HG02763 (cell line): ENCODE measurements around the gene REV1.
"Not testable (repeated sequence)": the region's sequence is repeated elsewhere in the genome, so short reads cannot be mapped to it uniquely, and the experiment has no call there.

Experiments
- ATAC-seq: cut with Tn5 transposase; IDR thresholded peaks from one replicate; pipeline ENCODE4 v1.9.1; 2021; ENCODE audit warnings: mild to moderate bottlenecking, moderate library complexity; ENCODE audit not compliant: unreplicated experiment

The REV1 gene

GRCh38 chr2:99489761-99490622 is at the start of gene REV1:
TSS of gene REV1 (minus strand) at chr2:99490017. CDS start at chr2:99464975, 25,042 bp downstream.
- ATAC-seq: peak; percentile 80

- ATAC-seq: no peak
Measured at GRCh38 chr2:99537910-99538485, 48.2 kb upstream of the REV1 start.

GRCh38 chr2:99524056-99524455 is 34.2 kb upstream of the REV1 start:
- no peak for ATAC-seq

GRCh38 chr2:99522157-99522556 is 32.3 kb upstream of the REV1 start:
- ATAC-seq: no peak

GRCh38 chr2:99520813-99521212 is 31.0 kb upstream of the REV1 start:
- no peak for ATAC-seq

- ATAC-seq: no peak
Measured at GRCh38 chr2:99520195-99520594, 30.4 kb upstream of the REV1 start.

GRCh38 chr2:99514357-99514756 is 24.5 kb upstream of the REV1 start:
- ATAC-seq: no peak

GRCh38 chr2:99512181-99512591 is 22.4 kb upstream of the REV1 start:
- no peak for ATAC-seq

GRCh38 chr2:99509387-99509786 is 19.6 kb upstream of the REV1 start:
- ATAC-seq: no peak

GRCh38 chr2:99507937-99508818 is 18.4 kb upstream of the REV1 start:
- no peak for ATAC-seq

GRCh38 chr2:99504844-99505584 is 15.2 kb upstream of the REV1 start:
- no peak for ATAC-seq

GRCh38 chr2:99503662-99504416 is 14.0 kb upstream of the REV1 start:
- ATAC-seq: not testable (repeated sequence)

- no peak for ATAC-seq
Measured at GRCh38 chr2:99496021-99496420, 6.2 kb upstream of the REV1 start.

GRCh38 chr2:99495115-99495860 is 5.5 kb upstream of the REV1 start:
- ATAC-seq: no peak

GRCh38 chr2:99492721-99493120 is 2.9 kb upstream of the REV1 start:
- ATAC-seq: no peak

- ATAC-seq: no peak
Measured at GRCh38 chr2:99490623-99491461, 1.0 kb upstream of the REV1 start.

- ATAC-seq: peak; percentile 31
Measured at GRCh38 chr2:99489063-99489760, 605 bp downstream of the REV1 start.

- ATAC-seq: no peak
Measured at GRCh38 chr2:99488539-99489062, 1.2 kb downstream of the REV1 start.
